Activated naive CD4-positive, alpha-beta T cell treated with anti-CD3 and anti-CD28 coated beads for 36 hours (primary cell): Measurements from ENCODE around the gene TUSC2. TPM values are rescaled to one million over a fixed set of nuclear protein-coding genes. Genes with fewer than 3 reads are reported as not detected.
A peak's percentile ranks its signal among the peaks of the same experiment; 100 is the strongest.

Source experiments
- CTCF ChIA-PET: fragments of 350-600 bp; sonication (Branson Sonifier 250); formaldehyde crosslinking; loops from one replicate; lab custom pipeline; 2021; ENCODE audit warnings: antibody characterized with exemption; lab: Charles Lee
- DNase-seq: peaks from one replicate; pipeline ENCODE4 v3.0.0-alpha.2; 2020
- H3K27ac Mint-ChIP-seq: one replicate; pipeline ENCODE4 v1.8.0; 2021; ENCODE audit warnings: mild to moderate bottlenecking, mixed read lengths
- H3K27me3 Mint-ChIP-seq: one replicate; pipeline ENCODE4 v1.8.0; 2021; ENCODE audit warnings: low read depth, mixed read lengths
- H3K36me3 Mint-ChIP-seq: one replicate; pipeline ENCODE4 v1.8.0; 2021; ENCODE audit warnings: low read depth, mixed read lengths
- H3K4me1 Mint-ChIP-seq: one replicate; pipeline ENCODE4 v1.8.0; 2021; ENCODE audit warnings: low read depth, mixed read lengths
- H3K4me3 Mint-ChIP-seq: one replicate; pipeline ENCODE4 v1.8.0; 2021; ENCODE audit warnings: mild to moderate bottlenecking, moderate library complexity, mixed read lengths
- H3K9me3 Mint-ChIP-seq: one replicate; pipeline ENCODE4 v1.8.0; 2021; ENCODE audit warnings: mixed read lengths
- intact Hi-C: fragments of 100-400 bp; cut with micrococcal nuclease; formaldehyde crosslinking; loops from one replicate; pipeline ENCODE4 v1.15.1; 2023
- total RNA-seq, 2 experiments: library from RNA; stranded (reverse); gene quantifications; one replicate each; pipeline ENCODE4 v1.2.3, GENCODE V29; 2021

TUSC2 gene
- total RNA-seq, 2 experiments from 2014 or later = 14.1 to 14.4 TPM

- intact Hi-C loops = no loop called here
- CTCF ChIA-PET = interaction anchor here (0.5 to 0.6 kb wide), 2 partner anchors 26 to 53 kb away, joined by 3 read pairs; no protein-coding TSS in a partner anchor
- Mint-ChIP-seq H3K4me1 (peaks cover 35% of the 10 kb centered on the region), H3K27ac (peak overlapping the region; percentile 11), H3K27me3 (no peaks in the 10 kb centered on the region), H3K36me3 (peaks cover 7% of the 10 kb centered on the region), H3K9me3 (no peaks in the 10 kb centered on the region), H3K4me3 (no peak overlapping the region)
- no peak for DNase-seq
These were observed 32.2 kb downstream of the TUSC2 start for GRCh38 chr3:50295553-50296431.

- intact Hi-C loops = no loop called here
These were observed 33.3 kb downstream of the TUSC2 start for GRCh38 chr3:50294492-50295403.

GRCh38 chr3:50294089-50294488, 33.9 kb downstream of the TUSC2 start:
- intact Hi-C loops = no loop called here
- Mint-ChIP-seq H3K36me3 (peaks cover 18% of the 10 kb centered on the region), H3K4me1 (peaks cover 36% of the 10 kb centered on the region), H3K27ac (no peak overlapping the region), H3K27me3 (no peaks in the 10 kb centered on the region), H3K9me3 (no peaks in the 10 kb centered on the region), H3K4me3 (no peak overlapping the region)
- CTCF ChIA-PET = interaction anchor here (1.5 kb wide), 1 partner anchor 19 kb away, joined by 4 read pairs; no protein-coding TSS in a partner anchor
- no peak for DNase-seq

More at GRCh38 chr3:50294492-50295403, 33.3 kb downstream of the TUSC2 start:
- CTCF ChIA-PET = interaction anchor here (1.5 kb wide), 1 partner anchor 20 kb away, joined by 4 read pairs; no protein-coding TSS in a partner anchor
- Mint-ChIP-seq H3K9me3 (no peaks in the 10 kb centered on the region), H3K4me1 (peaks cover 35% of the 10 kb centered on the region), H3K36me3 (peaks cover 13% of the 10 kb centered on the region), H3K27ac (no peak overlapping the region), H3K27me3 (no peaks in the 10 kb centered on the region), H3K4me3 (no peak overlapping the region)
- DNase-seq = no peak

- DNase-seq = no peak
- CTCF ChIA-PET = interaction anchor here (1.5 to 2.8 kb wide), 3 partner anchors 18 to 46 kb away, joined by 4 to 13 read pairs (median 11); no protein-coding TSS in a partner anchor
- intact Hi-C loops = no loop called here
- Mint-ChIP-seq H3K27ac (peak overlapping the region; percentile 88), H3K36me3 (peaks cover 21% of the 10 kb centered on the region), H3K27me3 (no peaks in the 10 kb centered on the region), H3K9me3 (no peaks in the 10 kb centered on the region), H3K4me1 (peaks cover 31% of the 10 kb centered on the region), H3K4me3 (peak overlapping the region; percentile 91)
These were observed 34.8 kb downstream of the TUSC2 start for GRCh38 chr3:50293079-50293801.

- H3K4me1 Mint-ChIP-seq = peaks cover 24% of the 10 kb centered on the region
These were observed 35.6 kb downstream of the TUSC2 start, which contains the start of gene IFRD2 for GRCh38 chr3:50292159-50293078. Gene IFRD2 (minus strand): TSS chr3:50292429. CDS start chr3:50292274, 155 bp downstream.

GRCh38 chr3:50290161-50290641, 37.8 kb downstream of the TUSC2 start:
- no peaks in the 10 kb centered on the region for H3K9me3 Mint-ChIP-seq
- H3K4me3 Mint-ChIP-seq = peak overlapping the region; percentile 91
- no peaks in the 10 kb centered on the region for H3K27me3 Mint-ChIP-seq
- peaks cover 24% of the 10 kb centered on the region for H3K4me1 Mint-ChIP-seq
- CTCF ChIA-PET = interaction anchor here (2.3 kb wide), 1 partner anchor 64 kb away, joined by 8 read pairs; no protein-coding TSS in a partner anchor
- no peak for DNase-seq
- peaks cover 27% of the 10 kb centered on the region for H3K36me3 Mint-ChIP-seq
- intact Hi-C loops = no loop called here
- no peak overlapping the region for H3K27ac Mint-ChIP-seq

More at GRCh38 chr3:50292159-50293078, 35.6 kb downstream of the TUSC2 start, which contains the start of gene IFRD2:
- CTCF ChIA-PET = interaction anchor here (0.9 to 2.8 kb wide), 5 partner anchors 16 to 66 kb away, joined by 4 to 13 read pairs (median 8); no protein-coding TSS in a partner anchor
- Mint-ChIP-seq H3K27me3 (no peaks in the 10 kb centered on the region), H3K4me3 (peak within 1 kb of the TSS; percentile 91), H3K27ac (peak within 1 kb of the TSS; percentile 88), H3K36me3 (peaks cover 27% of the 10 kb centered on the region), H3K9me3 (no peaks in the 10 kb centered on the region)
- DNase-seq = peak; percentile 98
- intact Hi-C loops = loop anchor here (1.0 kb wide), 8 partner anchors 29 to 506 kb away; partner anchors contain the start of genes CYB561D2, IP6K1, NPRL2 and RBM6

GRCh38 chr3:50289130-50289529, 38.9 kb downstream of the TUSC2 start:
- CTCF ChIA-PET = interaction anchor here (0.8 to 2.3 kb wide), 2 partner anchors 63 to 260 kb away, joined by 3 to 8 read pairs; no protein-coding TSS in a partner anchor
- no peaks in the 10 kb centered on the region for H3K9me3 Mint-ChIP-seq
- peaks cover 30% of the 10 kb centered on the region for H3K36me3 Mint-ChIP-seq
- DNase-seq = no peak
- H3K4me3 Mint-ChIP-seq = peak overlapping the region; percentile 12
- no peak overlapping the region for H3K27ac Mint-ChIP-seq
- peaks cover 24% of the 10 kb centered on the region for H3K4me1 Mint-ChIP-seq
- intact Hi-C loops = no loop called here
- H3K27me3 Mint-ChIP-seq = no peaks in the 10 kb centered on the region

- Mint-ChIP-seq H3K9me3 (no peaks in the 10 kb centered on the region), H3K27ac (no peak overlapping the region), H3K4me1 (peaks cover 24% of the 10 kb centered on the region), H3K27me3 (no peaks in the 10 kb centered on the region), H3K4me3 (no peak overlapping the region), H3K36me3 (peaks cover 30% of the 10 kb centered on the region)
- no peak for DNase-seq
- intact Hi-C loops = no loop called here
- CTCF ChIA-PET = interaction anchor here (0.8 to 2.3 kb wide), 2 partner anchors 62 to 261 kb away, joined by 3 to 8 read pairs; no protein-coding TSS in a partner anchor
These were observed 39.5 kb downstream of the TUSC2 start for GRCh38 chr3:50288387-50289007.

- no peak for DNase-seq
- H3K9me3 Mint-ChIP-seq = no peaks in the 10 kb centered on the region
- intact Hi-C loops = no loop called here
- H3K4me3 Mint-ChIP-seq = no peak overlapping the region
- H3K27me3 Mint-ChIP-seq = no peaks in the 10 kb centered on the region
- H3K4me1 Mint-ChIP-seq = peaks cover 17% of the 10 kb centered on the region
- CTCF ChIA-PET = no interaction called here
- no peak overlapping the region for H3K27ac Mint-ChIP-seq
- H3K36me3 Mint-ChIP-seq = peaks cover 30% of the 10 kb centered on the region
These were observed 40.8 kb downstream of the TUSC2 start for GRCh38 chr3:50287262-50287661.
